M059J (cell line): ENCODE measurements around the gene FBXO21. TPM values are rescaled to one million over a fixed set of nuclear protein-coding genes. Genes with fewer than 3 reads are reported as not detected.

Experiments used
- DNase-seq: peaks from one replicate; pipeline ENCODE4 v3.0.0-alpha.2; 2012; ENCODE audit warnings: low read depth
- total RNA-seq: library from RNA; depleted of rRNA; stranded (reverse); fragments of >200 nt; shearing (Covaris generic); gene quantifications from 2 replicates; pipeline ENCODE4 v1.2.3, GENCODE V29; 2014

Gene FBXO21
- total RNA-seq, 1 experiment from 2014 or later = 63.2 TPM

- no peak for DNase-seq
Observed at GRCh38 chr12:117140397-117141096, 49.7 kb downstream of the FBXO21 start.

- DNase-seq = no peak
Observed at GRCh38 chr12:117139025-117139717, 51.1 kb downstream of the FBXO21 start.

GRCh38 chr12:117134721-117135120 lies 55.5 kb downstream of the FBXO21 start:
- DNase-seq = no peak

GRCh38 chr12:117134059-117134458 lies 56.2 kb downstream of the FBXO21 start:
- no peak for DNase-seq

- no peak for DNase-seq
Observed at GRCh38 chr12:117130801-117131200, 59.5 kb downstream of the FBXO21 start.

- no peak for DNase-seq
Observed at GRCh38 chr12:117129391-117129790, 60.9 kb downstream of the FBXO21 start.

GRCh38 chr12:117127933-117128823 lies 62.1 kb downstream of the FBXO21 start:
- DNase-seq = no peak

GRCh38 chr12:117126335-117126734 lies 63.9 kb downstream of the FBXO21 start:
- no peak for DNase-seq

- DNase-seq = no peak
Observed at GRCh38 chr12:117125767-117126166, 64.5 kb downstream of the FBXO21 start.

- peak; percentile 47 for DNase-seq
Observed at GRCh38 chr12:117125272-117125613, 65.0 kb downstream of the FBXO21 start.

- DNase-seq = peak; percentile 33
Observed at GRCh38 chr12:117124421-117125271, 65.6 kb downstream of the FBXO21 start.

- no peak for DNase-seq
Observed at GRCh38 chr12:117121441-117121840, 68.8 kb downstream of the FBXO21 start.

GRCh38 chr12:117120787-117121186 lies 69.5 kb downstream of the FBXO21 start:
- DNase-seq = no peak

- DNase-seq = no peak
Observed at GRCh38 chr12:117119592-117120198, 70.6 kb downstream of the FBXO21 start.

GRCh38 chr12:117118838-117119591 lies 71.3 kb downstream of the FBXO21 start:
- DNase-seq = no peak

- DNase-seq = no peak
Observed at GRCh38 chr12:117114784-117115183, 75.5 kb downstream of the FBXO21 start.

GRCh38 chr12:117113231-117113630 lies 77.0 kb downstream of the FBXO21 start:
- DNase-seq = no peak

- DNase-seq = no peak
Observed at GRCh38 chr12:117111821-117112595, 78.3 kb downstream of the FBXO21 start.

GRCh38 chr12:117111386-117111785 lies 78.9 kb downstream of the FBXO21 start:
- no peak for DNase-seq
